Body of pancreas (tissue), 4 donors: ENCODE measurements around the gene NOTCH3. TPM values are rescaled to one million over a fixed set of nuclear protein-coding genes. Genes with fewer than 3 reads are reported as not detected.

Experiments used
- ATAC-seq: fragments of 150-250 bp; one replicate; pipeline ENCODE4 v1.9.1; 2016
- DNase-seq, 4 donors: peaks; one replicate each; pipeline ENCODE4 v3.0.0-alpha.2; 2019
- H3K27ac ChIP-seq, 4 donors: fragments of 200-600 bp; sonication (generic); 1 replicate in 3 of 4; 2 replicates in 1 of 4; pipeline versions ENCODE4 v1.5.1 to v1.6.1; 2016 to 2019; ENCODE audit warnings: mild to moderate bottlenecking in 1 of 4, mixed read lengths in 1 of 4, moderate library complexity in 1 of 4
- H3K27me3 ChIP-seq, 2 donors: fragments of 200-600 bp; sonication (generic); one replicate each; pipeline ENCODE4 v1.6.0; 2016; ENCODE audit warnings: mild to moderate bottlenecking in 1 of 2
- H3K36me3 ChIP-seq, 2 donors: fragments of 200-600 bp; sonication (generic); replicated peaks in 1 of 2; 2 replicates each; pipeline ENCODE4 v1.5.1; 2016; ENCODE audit warnings: low read depth in 2 of 2; ENCODE audit not compliant: insufficient read depth in 1 of 2
- H3K4me1 ChIP-seq: fragments of 200-600 bp; sonication (generic); one replicate; pipeline ENCODE4 v1.6.0; 2016
- H3K4me3 ChIP-seq, 2 donors: fragments of 200-600 bp; sonication (generic); 1 replicate in 1 of 2; 2 replicates in 1 of 2; pipeline ENCODE4 v1.5.1; 2016 to 2019
- H3K9me3 ChIP-seq, 3 donors: fragments of 200-600 bp; sonication (generic); 1 replicate in 2 of 3; 2 replicates in 1 of 3; pipeline ENCODE4 v1.5.1; 2016
- POLR2A ChIP-seq, 3 donors: fragments of 450-650 bp; IDR thresholded peaks; one replicate each; pipeline ENCODE4 v1.6.1; 2016; ENCODE audit warnings: antibody characterized with exemption in 3 of 3, mild to moderate bottlenecking in 2 of 3
- WGBS, 2 donors: methylation state at CpG; one replicate each; pipeline ENCODE4 v1.1.5; 2017; 5-methylcytosine and 5-hydroxymethylcytosine counted together
- intact Hi-C: fragments of 100-400 bp; cut with DNase I; formaldehyde crosslinking; loops from one replicate; pipeline ENCODE4 v1.15.1; 2023
- total RNA-seq, 2 donors: library from RNA; depleted of rRNA; stranded (reverse); fragments of >200 nt; gene quantifications; one replicate each; pipeline ENCODE4 v1.1.0, GENCODE V29; 2016
- TF ChIP-seq, protein P1 (sequence below), 7 experiments: fragments of 450-650 bp in 4 of 7; fragments of 200-600 bp in 3 of 7; sonication (generic) in 3 of 7; IDR thresholded peaks; one replicate each; pipeline ENCODE4 v1.5.1; 2016 to 2019; ENCODE audit warnings: antibody characterized with exemption in 7 of 7

The NOTCH3 gene
- total RNA-seq, 2 donors from 2014 or later = 20.2 to 33.9 TPM

DNA sequence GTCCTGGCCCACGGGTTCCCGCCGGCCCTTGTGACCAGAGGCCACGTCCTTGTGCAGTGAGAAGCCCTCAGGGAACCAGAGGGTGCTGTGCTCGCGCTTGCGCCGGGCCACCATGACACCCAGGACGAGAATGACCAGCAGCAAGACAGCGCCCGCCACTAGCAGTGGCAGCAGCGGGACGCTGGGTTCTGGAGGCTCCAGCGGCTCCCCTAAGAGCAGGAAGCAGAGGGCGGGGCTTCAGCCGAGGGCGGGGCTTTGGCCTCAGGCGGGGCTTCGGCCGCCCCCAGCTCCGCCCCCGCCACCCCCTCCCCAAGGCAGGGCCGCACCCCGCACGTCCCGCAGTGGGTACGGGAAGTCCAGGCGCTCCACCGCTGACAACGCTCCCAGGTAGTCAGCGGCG lies 30.4 kb downstream of the NOTCH3 start:
- Histone ChIP-seq H3K27ac (no peak overlapping the region), H3K36me3 (no peaks in the 10 kb centered on the region), H3K9me3 (peaks cover 0 to 17% (median 0%) of the 10 kb centered on the region in 3 donors), H3K4me3 (no peak overlapping the region), H3K4me1 (no peaks in the 10 kb centered on the region), H3K27me3 (no peaks in the 10 kb centered on the region)
- intact Hi-C loops = no loop called here
- no peak for DNase-seq
- no peak for ATAC-seq
- WGBS, 2 donors = 86 to 92% methylated on average over 13 to 30 of the region's 32 CpGs
- TF ChIP-seq, protein P1, sequence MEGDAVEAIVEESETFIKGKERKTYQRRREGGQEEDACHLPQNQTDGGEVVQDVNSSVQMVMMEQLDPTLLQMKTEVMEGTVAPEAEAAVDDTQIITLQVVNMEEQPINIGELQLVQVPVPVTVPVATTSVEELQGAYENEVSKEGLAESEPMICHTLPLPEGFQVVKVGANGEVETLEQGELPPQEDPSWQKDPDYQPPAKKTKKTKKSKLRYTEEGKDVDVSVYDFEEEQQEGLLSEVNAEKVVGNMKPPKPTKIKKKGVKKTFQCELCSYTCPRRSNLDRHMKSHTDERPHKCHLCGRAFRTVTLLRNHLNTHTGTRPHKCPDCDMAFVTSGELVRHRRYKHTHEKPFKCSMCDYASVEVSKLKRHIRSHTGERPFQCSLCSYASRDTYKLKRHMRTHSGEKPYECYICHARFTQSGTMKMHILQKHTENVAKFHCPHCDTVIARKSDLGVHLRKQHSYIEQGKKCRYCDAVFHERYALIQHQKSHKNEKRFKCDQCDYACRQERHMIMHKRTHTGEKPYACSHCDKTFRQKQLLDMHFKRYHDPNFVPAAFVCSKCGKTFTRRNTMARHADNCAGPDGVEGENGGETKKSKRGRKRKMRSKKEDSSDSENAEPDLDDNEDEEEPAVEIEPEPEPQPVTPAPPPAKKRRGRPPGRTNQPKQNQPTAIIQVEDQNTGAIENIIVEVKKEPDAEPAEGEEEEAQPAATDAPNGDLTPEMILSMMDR (IDR thresholded peaks at IDR 0.05) = no peak
- no peak for TF ChIP-seq POLR2A (IDR thresholded peaks at IDR 0.05)

DNA sequence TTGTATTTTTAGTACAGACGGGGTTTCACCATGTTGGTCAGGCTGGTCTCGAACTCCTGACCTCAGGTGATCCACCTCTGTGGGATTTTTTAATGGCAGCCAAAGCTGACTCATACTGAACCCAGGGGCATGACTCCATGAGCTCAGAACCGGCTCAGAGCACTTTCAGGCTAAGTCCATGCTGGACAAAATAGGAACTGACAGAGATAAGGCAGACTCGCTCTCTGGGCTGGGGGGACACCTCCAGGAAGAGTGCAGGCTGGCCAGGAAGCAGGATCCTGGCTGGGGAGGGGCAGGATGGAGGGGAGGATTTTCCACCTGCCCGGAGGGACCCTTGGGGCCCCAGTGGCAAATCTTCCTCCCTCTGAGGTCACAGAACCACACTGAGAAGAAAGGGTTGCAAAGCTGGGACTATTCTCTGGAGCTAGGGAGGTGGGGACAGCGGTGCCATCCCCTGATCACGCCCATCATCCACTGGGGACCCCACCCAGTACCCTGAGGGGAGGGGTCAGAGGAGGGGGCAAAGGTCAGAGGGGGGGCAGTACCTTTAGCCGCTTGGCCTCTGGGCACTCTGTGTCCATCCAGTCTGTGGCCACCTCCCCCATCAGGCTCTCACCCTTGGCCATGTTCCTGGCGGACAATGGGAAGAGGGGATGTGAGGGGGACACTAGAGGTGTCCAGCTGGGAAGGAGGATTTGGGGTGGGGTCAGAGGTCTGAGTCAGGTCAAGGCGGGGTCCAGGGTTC lies 31.1 kb downstream of the NOTCH3 start:
- TF ChIP-seq, protein P1 (IDR thresholded peaks at IDR 0.05) = no peak
- TF ChIP-seq POLR2A (IDR thresholded peaks at IDR 0.05) = no peak
- ATAC-seq (no peak), DNase-seq (no peak)
- intact Hi-C loops = no loop called here
- Histone ChIP-seq H3K4me3 (no peak overlapping the region), H3K9me3 (peaks cover 0 to 23% (median 0%) of the 10 kb centered on the region in 3 donors), H3K4me1 (no peaks in the 10 kb centered on the region), H3K36me3 (peaks cover 0 to 2% of the 10 kb centered on the region in 2 donors), H3K27ac (no peak overlapping the region), H3K27me3 (no peaks in the 10 kb centered on the region)
- WGBS, 2 donors = 86 to 91% methylated on average over 5 to 9 of the region's 10 CpGs

DNA sequence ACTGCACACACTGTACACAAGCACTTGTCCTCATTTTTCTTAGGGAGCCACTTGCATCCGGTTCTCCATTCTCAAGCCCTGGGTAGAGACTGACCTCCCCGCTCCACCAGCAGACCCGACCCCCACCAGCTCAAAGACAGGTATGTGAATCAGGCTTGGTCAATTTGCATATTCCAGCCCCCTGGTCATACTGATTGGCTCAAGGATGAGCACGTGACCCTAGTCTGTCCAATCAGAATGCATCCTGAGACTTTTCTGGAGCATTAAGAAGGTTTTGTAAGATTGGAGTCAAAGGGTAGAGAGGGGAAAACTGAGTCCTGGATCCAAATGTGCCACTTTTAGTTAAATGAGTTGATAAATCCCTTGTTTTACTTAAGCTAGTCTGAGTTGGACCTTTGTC lies 34.1 kb downstream of the NOTCH3 start:
- DNase-seq (no peak), ATAC-seq (no peak)
- Histone ChIP-seq H3K9me3 (peaks cover 0 to 23% (median 0%) of the 10 kb centered on the region in 3 donors), H3K4me3 (no peak overlapping the region), H3K36me3 (peaks cover 0 to 2% of the 10 kb centered on the region in 2 donors), H3K27me3 (no peaks in the 10 kb centered on the region), H3K27ac (no peak overlapping the region), H3K4me1 (no peaks in the 10 kb centered on the region)
- intact Hi-C loops = no loop called here
- no peak for TF ChIP-seq POLR2A (IDR thresholded peaks at IDR 0.05)
- TF ChIP-seq, protein P1 (IDR thresholded peaks at IDR 0.05) = no peak
- whole genome bisulfite sequencing, 2 donors = 66 to 70% methylated on average over 4 of the region's 4 CpGs

DNA sequence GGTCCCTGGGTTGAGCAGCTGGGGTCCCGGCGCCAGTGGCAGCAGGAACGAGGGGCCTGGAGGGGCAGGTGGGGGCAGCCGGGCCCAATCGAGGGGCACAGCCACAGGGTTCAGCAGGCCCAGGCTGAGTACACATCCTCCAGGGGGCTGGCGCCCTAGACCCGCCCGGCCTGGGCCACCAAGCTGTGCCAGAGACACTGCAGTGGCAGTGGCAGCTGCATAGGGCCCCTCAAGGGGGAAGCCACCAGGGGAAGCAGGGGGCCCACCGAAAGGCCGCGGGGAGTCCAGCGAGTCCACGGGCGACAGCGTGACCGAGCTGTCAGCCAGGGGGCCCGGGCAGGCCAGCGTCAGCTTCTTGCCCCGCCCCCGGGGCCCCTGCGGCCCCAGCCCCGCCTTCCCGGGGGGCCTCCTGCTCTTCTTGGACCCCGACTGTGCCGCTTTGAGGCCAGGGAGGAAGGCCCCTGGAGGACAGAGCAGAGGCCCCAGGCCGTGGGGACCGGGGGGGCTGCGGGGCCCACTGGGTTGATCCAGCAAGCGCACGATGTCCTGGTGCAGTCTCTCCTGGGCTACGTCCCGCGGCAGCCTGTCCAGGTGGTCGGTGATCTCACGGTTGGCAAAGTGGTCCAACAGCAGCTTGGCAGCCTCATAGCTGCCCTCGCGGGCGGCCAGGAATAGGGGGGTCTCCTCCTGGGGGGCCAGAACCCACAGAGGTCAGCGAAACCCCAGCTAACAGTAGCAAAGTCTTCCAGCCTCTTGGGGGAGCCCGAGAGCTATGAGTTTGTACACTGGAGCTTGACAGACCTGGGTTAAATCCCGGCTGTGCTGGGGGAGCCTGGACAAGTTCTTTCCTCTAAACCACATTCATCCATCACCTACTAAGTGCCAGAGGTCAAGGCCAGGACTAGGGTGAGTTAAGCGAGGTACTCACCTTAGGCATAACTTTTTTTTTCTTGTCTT lies 39.5 kb downstream of the NOTCH3 start:
- 89 to 90% methylated on average over 6 to 38 of the region's 42 CpGs for WGBS, 2 donors
- Histone ChIP-seq H3K4me3 (no peak overlapping the region), H3K27ac (no peak overlapping the region), H3K36me3 (peaks cover 0 to 2% of the 10 kb centered on the region in 2 donors), H3K9me3 (peaks cover 0 to 15% (median 0%) of the 10 kb centered on the region in 3 donors), H3K4me1 (no peaks in the 10 kb centered on the region), H3K27me3 (no peaks in the 10 kb centered on the region)
- DNase-seq = no peak
- ATAC-seq = no peak
- TF ChIP-seq POLR2A (IDR thresholded peaks at IDR 0.05) = no peak
- TF ChIP-seq, protein P1 (IDR thresholded peaks at IDR 0.05) = no peak
- intact Hi-C loops = no loop called here
